DMS53 treated with DMSO at 0.1 percent for 48 hours (cell line): ENCODE measurements around the gene C11orf86.
A peak's percentile ranks its signal among the peaks of the same experiment; 100 is the strongest.
"Not testable (repeated sequence)": the region's sequence is repeated elsewhere in the genome, so short reads cannot be mapped to it uniquely, and the experiment has no call there.

ENCODE experiments used
- DNase-seq: peaks from one replicate; lab custom pipeline; 2025; ENCODE audit not compliant: unreplicated experiment; lab: John Stamatoyannopoulos, UW

The C11orf86 gene

DNA sequence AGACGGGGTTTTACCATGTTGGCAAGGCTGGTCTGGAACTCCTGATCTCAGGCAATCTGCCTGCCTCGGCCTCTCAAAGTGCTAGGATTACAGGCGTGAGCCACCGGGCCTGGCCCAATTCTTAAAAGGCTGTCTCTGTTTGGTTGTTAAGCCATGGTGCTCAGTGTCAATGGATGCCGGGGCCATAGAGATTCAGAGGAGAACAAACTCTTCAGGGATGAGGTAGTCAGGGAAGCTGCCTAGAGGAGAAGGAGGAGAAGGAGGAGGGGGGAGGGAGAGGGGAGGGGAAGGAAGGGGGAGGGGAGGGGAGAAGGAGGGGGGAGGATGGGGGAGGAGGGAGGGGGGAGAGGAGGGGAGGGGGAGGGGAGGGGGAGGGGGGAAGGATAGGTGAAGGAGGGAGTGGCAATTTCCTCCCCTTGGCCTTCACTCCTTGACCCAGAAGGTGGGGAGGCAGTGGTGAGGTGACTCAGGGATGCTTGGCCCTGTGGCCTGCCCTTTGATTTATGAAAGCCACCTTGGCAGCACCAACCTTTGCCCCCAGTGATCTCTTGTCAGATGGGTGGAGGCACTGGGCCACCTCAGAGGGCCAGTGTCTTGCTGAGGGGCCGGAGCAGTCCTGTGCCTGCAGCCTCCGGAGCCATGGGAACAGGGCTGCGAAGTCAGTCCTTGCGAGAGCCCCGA is at the start of gene C11orf86:
TSS of gene C11orf86 (plus strand) at position 581 of the 681 bp plus-strand sequence. CDS start at position 640, 59 bp downstream.
- DNase-seq = no peak

GRCh38 chr11:66929753-66930152 is 45.4 kb upstream of the C11orf86 start:
- DNase-seq = no peak

GRCh38 chr11:66932543-66932942 is 42.6 kb upstream of the C11orf86 start:
- no peak for DNase-seq

- no peak for DNase-seq
Observed at GRCh38 chr11:66933531-66933930, 41.6 kb upstream of the C11orf86 start.

GRCh38 chr11:66934950-66935779 is 39.9 kb upstream of the C11orf86 start:
- no peak for DNase-seq

- DNase-seq = no peak
Observed at GRCh38 chr11:66936311-66936711, 38.8 kb upstream of the C11orf86 start.

- no peak for DNase-seq
Observed at GRCh38 chr11:66937193-66937733, 37.8 kb upstream of the C11orf86 start.

DNA sequence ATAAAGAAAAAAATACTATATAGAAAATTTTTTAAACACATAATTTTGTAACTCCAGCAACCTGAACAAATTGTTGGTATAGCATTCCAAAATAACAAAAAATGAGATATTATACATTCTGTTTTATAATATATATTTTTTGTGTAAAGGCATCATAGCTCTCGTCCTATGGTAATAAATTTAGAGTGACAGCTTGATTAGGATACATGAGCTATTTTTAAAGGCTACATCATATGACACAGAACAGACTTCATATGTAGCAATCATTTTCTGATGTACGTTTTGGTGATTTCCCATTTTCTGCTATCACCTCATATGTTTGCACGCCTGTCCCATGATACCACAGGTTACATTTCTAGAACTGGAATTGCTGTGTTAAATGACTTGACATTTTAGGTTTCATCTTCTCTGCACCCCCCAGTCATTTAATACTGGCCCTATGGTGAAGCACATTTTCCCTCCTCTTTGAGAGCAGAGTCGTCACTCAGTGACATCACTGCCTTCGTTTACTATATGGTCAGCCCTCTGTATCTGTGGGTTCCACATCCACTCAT is 36.4 kb upstream of the C11orf86 start:
- DNase-seq = no peak

DNA sequence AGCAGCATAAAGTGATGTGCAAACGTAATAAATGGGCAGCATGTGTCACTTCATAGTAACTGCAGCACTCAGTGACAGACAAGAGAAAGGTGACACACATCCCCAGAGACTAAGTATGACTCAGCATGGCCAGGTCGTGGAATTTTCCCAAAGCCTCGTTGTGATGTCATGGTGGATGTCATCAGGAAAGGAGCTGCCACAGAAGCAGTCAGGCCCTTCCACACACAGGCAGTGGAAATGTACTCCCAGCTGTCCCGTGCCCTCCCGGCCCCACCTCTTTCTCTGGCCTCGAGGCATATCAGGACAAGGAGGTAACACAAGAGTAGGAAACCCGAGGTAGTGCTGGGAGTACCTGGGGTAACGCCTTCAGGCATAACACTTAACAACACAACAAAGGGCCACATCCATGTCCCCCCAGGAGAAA is 25.0 kb upstream of the C11orf86 start:
- DNase-seq = peak; percentile 97

- no peak for DNase-seq
Observed at GRCh38 chr11:66951135-66951534, 24.0 kb upstream of the C11orf86 start.

DNA sequence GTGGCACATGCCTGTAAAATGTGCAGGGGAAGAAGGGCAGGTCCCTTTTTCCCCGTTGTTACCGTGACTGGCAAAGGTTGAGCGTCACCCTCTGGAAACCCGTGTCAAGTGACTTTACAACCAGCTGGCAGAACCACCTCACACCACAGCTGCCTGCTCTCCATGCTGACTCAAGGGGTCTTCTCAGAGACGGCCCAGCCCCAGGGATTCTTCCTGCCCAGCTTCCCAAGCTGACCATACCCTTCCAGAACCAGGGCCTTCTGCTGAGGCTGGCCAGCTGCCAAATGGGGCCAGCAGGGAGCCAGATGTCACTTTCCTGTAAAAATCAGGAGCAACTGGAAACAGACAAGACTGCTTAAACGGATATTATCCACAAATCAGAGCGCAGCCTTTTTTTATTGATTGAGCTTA is 23.2 kb upstream of the C11orf86 start:
- peak; percentile 79 for DNase-seq

DNA sequence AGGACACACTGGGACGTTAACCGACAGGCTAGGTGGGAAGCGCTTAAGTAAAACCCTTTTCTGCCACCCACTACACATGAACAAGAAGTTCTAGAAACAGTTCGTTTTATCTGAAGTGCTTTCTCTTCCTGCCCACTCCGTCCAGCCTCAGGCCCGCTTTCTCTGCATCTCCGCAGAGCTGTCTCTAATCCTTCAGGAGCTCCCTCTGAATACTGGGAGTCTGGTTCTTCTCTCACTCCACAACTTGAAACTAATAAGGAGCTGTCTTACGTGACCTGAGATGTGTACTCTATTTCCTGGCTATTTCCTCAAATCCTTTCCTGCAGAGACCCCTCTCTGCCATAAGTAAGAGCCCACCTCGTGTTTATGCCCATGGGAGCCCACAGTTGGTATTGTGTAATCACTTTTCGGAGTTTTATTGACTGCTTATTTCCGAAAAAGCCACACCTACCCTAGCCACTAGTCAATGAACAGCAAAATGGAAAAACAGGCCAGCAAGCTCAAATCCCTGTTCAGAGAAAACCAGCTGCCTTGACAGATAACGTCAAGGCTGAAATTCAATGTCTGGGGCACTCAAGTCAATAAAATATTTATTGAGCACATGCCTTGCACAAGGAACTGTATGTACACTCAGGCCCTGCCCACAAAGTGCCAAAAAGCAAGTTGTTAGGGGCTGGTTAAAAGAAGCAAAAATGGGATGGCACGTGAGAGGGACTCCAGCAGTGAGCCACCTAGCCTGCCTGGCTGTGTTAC is 21.8 kb upstream of the C11orf86 start:
- DNase-seq = no peak

DNA sequence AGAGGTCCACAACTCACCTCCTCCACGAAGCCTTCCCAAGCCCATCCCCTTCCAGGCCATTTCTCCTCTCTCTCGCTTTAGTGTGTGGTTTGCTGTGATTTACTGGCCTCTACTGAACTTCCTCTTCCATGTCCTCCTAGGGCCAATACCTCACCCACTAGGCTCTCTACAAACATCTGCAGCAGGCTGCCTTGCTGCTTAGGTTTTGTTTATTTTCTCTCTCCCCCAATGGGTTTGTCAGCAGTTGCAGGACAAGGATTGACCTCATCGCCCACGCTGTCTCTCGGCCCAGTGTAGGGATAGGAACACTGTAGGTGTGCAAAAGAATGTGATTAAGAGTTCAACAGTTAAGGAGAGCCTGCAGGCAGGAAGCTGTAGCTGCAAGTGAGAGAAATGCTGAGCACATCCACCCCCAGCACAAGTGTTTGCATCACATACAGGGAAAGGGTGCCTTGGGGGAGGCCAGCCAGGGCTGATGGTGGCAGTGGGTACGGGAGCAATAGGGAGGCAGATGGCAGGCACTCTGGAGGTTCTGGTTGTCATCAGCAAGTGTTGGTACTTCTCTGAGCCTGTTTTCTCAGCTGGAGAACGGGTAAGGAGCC is 18.3 kb upstream of the C11orf86 start:
- no peak for DNase-seq

DNA sequence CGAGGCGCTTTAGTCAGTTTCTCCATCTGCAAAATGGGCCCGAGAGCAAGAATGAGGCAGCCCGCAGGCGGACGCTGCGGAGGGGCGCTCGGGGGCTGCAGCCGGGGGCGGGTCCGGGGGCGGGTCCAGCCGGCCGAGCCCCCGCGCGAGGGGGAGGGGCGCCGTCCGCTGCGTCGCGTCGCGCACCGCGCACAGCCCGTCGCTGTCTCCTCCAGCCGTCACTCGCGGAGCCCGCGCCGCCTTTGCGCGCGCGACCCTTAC is 17.2 kb upstream of the C11orf86 start:
- DNase-seq = no peak

GRCh38 chr11:66958232-66958955 is 16.7 kb upstream of the C11orf86 start, which contains the start of gene PC:
TSS of gene PC (minus strand) at chr11:66958383. CDS start at chr11:66872159, 86,224 bp downstream.
- peak; percentile 100 for DNase-seq

DNA sequence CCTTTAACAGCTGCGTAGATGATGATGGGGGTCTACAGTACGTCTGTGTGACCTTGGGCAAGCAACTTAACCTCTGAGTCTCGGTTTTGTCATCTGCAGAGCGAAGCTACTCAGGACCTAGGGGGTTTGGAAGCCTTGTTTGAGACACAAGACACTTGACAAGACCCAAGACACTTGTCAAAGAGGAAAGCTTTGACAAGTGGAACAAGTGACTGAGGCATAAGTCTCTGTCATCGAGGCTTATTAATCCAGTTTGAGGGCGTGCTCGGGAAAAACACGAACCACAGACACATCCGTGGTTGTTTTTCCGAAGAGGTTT is 16.2 kb upstream of the C11orf86 start:
- DNase-seq = no peak

DNA sequence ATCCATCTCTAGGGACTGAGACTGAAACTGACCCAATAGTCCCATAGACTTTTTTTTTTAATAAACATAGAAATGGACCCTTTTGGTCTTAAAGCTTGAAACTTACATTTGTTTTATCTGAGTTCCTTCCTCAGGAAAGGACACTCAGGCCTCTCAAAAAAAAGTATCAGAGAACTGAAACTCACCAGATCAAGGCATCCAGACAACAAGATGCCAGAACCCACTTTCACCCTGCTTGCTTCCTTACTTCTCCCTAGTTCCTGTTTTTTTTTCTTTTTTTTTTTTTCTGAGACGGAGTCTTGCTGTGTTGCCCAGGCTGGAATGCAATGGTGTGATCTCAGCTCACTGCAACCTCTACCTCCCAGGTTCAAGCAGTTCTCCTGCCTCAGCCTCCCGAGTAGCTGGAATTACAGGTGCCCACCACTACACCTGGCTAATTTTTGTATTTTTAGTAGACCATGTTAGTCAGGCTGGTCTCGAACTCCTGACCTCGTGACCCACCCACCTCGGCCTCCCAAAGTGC is 13.4 kb upstream of the C11orf86 start:
- DNase-seq = not testable (repeated sequence)

DNA sequence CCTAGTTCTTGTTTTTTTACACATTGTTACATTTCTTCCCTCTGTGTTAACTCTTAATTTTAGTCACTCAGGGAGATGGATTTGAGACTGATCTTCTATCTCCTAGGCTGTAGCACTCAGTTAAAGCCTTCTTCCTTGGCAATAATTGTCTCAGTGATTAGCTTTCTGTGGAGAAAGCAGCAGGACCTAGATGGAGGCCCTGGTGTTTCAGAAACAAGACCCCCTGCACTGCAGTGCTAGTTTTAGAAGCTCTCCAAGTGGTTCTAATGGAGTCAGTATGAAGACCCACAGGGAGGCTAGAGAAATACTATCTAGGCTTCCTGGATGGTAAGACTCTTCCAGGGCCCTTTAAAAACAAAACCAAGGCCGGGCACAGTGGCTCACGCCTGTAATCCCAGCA is 12.9 kb upstream of the C11orf86 start:
- no peak for DNase-seq

- no peak for DNase-seq
Observed at GRCh38 chr11:66962801-66963200, 12.3 kb upstream of the C11orf86 start.

- DNase-seq = no peak
Observed at GRCh38 chr11:66964495-66964894, 10.6 kb upstream of the C11orf86 start.
